ENCODE results near the gene OAT.

GRCh38 chr10:124464028-124464965, 45.6 kb upstream of the OAT start:
- no peak for TF ChIP-seq POLR2A (IDR thresholded peaks at IDR 0.05)
- TF ChIP-seq CTCF (IDR thresholded peaks at IDR 0.05): no peak
